ENCODE data around the gene SLC38A5. TPM values are rescaled to one million over a fixed set of nuclear protein-coding genes. Genes with fewer than 3 reads are reported as not detected.

The SLC38A5 gene
- polyA plus RNA-seq, 2 of the 4 experiments (the other 2 are of a cell fraction), result 0.32 to 0.36 TPM

DNA sequence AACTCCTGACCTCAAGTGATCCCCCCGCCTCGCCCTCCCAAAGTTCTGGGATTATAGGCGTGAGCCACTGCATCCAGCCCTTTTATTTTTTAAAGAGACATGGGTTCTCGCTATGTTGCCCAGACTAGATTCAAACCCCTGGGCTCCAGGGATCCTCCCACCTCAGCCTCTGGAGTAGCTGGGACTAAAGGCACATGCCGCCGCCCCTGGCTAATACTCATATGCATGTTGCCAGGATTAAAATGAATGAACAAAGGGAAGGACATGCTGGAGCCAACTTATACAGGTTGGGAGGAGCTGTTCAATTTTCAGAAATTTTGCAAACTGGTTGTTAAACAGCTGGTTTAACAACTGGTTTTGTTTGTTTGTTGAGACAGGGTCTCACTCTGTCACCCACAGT is 4.5 kb upstream of the SLC38A5 start (continued):
- TF ChIP-seq, protein P1, sequence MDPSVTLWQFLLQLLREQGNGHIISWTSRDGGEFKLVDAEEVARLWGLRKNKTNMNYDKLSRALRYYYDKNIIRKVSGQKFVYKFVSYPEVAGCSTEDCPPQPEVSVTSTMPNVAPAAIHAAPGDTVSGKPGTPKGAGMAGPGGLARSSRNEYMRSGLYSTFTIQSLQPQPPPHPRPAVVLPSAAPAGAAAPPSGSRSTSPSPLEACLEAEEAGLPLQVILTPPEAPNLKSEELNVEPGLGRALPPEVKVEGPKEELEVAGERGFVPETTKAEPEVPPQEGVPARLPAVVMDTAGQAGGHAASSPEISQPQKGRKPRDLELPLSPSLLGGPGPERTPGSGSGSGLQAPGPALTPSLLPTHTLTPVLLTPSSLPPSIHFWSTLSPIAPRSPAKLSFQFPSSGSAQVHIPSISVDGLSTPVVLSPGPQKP (IDR thresholded peaks at IDR 0.05; ENCODE audit: low read depth, low read length), result no peak
- no peak for TF ChIP-seq GATA3 (IDR thresholded peaks at IDR 0.05; ENCODE audit: borderline replicate concordance)
- no peak for TF ChIP-seq HOXB13 (CRISPR knock-in tag; IDR thresholded peaks at IDR 0.05; ENCODE audit: low read depth)

DNA sequence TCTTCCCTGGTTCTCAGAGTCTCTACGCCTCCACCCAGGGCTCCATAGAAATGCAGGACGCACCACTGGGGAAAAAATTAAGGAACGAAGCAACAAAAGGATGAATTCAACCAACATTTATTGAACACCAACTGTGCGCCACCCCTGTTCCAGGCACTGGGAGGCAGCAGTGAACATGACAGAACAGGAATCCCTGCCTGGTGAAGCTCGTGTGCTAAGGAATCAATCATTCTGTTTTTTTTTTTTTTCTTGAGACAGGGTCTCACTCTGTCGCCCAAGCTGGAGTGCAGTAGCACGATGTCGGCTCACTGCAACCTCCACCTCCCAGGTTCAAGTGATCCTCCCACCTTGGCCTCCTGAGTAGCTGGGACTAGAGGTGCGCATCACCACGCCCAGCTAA is 4.1 kb upstream of the SLC38A5 start:
- peak in 1 of 2 experiments; percentile 31 for DNase-seq (ENCODE audit: low read depth in 1 of 2, low spot score in 1 of 2)
- H3K9me3 ChIP-seq, result no peaks in the 10 kb centered on the region
- no peak for FAIRE-seq
- peak overlapping the region in 1 of 2 experiments; percentile 95; a peak in 1 of 6 replicates for H3K27ac ChIP-seq
- no peak overlapping the region for H3K4me3 ChIP-seq
- no peak overlapping the region; the same call in 2 of the 3 replicates for H3K4me2 ChIP-seq
- ChIA-PET POLR2A (no interaction called here), CTCF (interaction anchor here (0.5 to 2.1 kb wide), 11 partner anchors 16 to 391 kb away, joined by 3 to 7 read pairs (median 3); no protein-coding TSS in a partner anchor)
- WGBS (ENCODE audit: missing lambda C conversion rate), result 74% methylated on average over 10 of the region's 10 CpGs
- TF ChIP-seq JUNB (IDR thresholded peaks at IDR 0.05) (no peak), RAD21 (conservative IDR thresholded peaks at IDR 0.05 in 1 of 2, IDR thresholded peaks at IDR 0.05 in 1 of 2) (peak; percentile 33 to 47; a peak in 4 of 5 replicates), MAFK (IDR thresholded peaks at IDR 0.05; ENCODE audit: partially characterized antibody) (no peak), SMC3 (IDR thresholded peaks at IDR 0.05) (peak; percentile 23; the same call in 1 of the 3 replicates)
- TF ChIP-seq, protein P2, sequence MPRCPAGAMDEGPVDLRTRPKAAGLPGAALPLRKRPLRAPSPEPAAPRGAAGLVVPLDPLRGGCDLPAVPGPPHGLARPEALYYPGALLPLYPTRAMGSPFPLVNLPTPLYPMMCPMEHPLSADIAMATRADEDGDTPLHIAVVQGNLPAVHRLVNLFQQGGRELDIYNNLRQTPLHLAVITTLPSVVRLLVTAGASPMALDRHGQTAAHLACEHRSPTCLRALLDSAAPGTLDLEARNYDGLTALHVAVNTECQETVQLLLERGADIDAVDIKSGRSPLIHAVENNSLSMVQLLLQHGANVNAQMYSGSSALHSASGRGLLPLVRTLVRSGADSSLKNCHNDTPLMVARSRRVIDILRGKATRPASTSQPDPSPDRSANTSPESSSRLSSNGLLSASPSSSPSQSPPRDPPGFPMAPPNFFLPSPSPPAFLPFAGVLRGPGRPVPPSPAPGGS (IDR thresholded peaks at IDR 0.05), result no peak
- peaks cover 15% of the 10 kb centered on the region for H3K4me1 ChIP-seq
- ATAC-seq, result no peak

DNA sequence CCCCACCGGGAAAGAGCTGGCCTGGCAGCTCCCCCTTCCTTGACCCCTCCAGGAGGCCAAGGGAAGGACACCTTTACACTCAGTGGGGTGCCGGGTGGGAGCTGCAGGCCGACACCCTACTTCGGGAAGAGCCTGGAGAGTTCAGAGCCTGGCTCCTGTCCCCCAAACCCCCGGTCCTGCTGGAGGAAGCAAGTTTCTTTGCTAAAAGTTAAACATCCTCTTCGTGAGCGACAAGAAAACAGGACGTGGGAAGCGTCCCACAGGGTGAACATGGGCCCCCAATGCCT is 3.6 kb upstream of the SLC38A5 start:
- ATAC-seq (no peak), DNase-seq (ENCODE audit: low read depth in 1 of 2, low spot score in 1 of 2) (no peak), FAIRE-seq (no peak)
- no peak overlapping the region for H3K27ac ChIP-seq
- H3K4me2 ChIP-seq, result no peak overlapping the region
- CTCF ChIA-PET, result interaction anchor here (1.0 to 2.1 kb wide), 2 partner anchors 37 to 64 kb away, joined by 3 to 7 read pairs; no protein-coding TSS in a partner anchor
- POLR2A ChIA-PET, result no interaction called here
- no peak for TF ChIP-seq RFX5 (IDR thresholded peaks at IDR 0.05)
- no peak for TF ChIP-seq FOSB (CRISPR knock-in tag; IDR thresholded peaks at IDR 0.05)
- TF ChIP-seq, protein P3, sequence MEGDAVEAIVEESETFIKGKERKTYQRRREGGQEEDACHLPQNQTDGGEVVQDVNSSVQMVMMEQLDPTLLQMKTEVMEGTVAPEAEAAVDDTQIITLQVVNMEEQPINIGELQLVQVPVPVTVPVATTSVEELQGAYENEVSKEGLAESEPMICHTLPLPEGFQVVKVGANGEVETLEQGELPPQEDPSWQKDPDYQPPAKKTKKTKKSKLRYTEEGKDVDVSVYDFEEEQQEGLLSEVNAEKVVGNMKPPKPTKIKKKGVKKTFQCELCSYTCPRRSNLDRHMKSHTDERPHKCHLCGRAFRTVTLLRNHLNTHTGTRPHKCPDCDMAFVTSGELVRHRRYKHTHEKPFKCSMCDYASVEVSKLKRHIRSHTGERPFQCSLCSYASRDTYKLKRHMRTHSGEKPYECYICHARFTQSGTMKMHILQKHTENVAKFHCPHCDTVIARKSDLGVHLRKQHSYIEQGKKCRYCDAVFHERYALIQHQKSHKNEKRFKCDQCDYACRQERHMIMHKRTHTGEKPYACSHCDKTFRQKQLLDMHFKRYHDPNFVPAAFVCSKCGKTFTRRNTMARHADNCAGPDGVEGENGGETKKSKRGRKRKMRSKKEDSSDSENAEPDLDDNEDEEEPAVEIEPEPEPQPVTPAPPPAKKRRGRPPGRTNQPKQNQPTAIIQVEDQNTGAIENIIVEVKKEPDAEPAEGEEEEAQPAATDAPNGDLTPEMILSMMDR (IDR thresholded peaks at IDR 0.05), result no peak
- no peak for TF ChIP-seq EHMT2 (IDR thresholded peaks at IDR 0.05; ENCODE audit: low read depth)
- TF ChIP-seq NFE2L2 (conservative IDR thresholded peaks at IDR 0.05; ENCODE audit: low read length), result no peak
- TF ChIP-seq, protein P4, sequence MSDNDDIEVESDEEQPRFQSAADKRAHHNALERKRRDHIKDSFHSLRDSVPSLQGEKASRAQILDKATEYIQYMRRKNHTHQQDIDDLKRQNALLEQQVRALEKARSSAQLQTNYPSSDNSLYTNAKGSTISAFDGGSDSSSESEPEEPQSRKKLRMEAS (IDR thresholded peaks at IDR 0.05), result no peak
- no peak for TF ChIP-seq POLR2AphosphoS2 (conservative IDR thresholded peaks at IDR 0.05; ENCODE audit: low read length)
- no peak for TF ChIP-seq HOXB5 (CRISPR knock-in tag; IDR thresholded peaks at IDR 0.05)
- TF ChIP-seq KDM1A (IDR thresholded peaks at IDR 0.05; ENCODE audit: low read depth), result no peak
- TF ChIP-seq HOXA7 (CRISPR knock-in tag; IDR thresholded peaks at IDR 0.05), result no peak
- no peak for TF ChIP-seq NPAS2 (CRISPR knock-in tag; IDR thresholded peaks at IDR 0.05; ENCODE audit: borderline replicate concordance)
- no peak for TF ChIP-seq FOSL2 (IDR thresholded peaks at IDR 0.05)
- no peak for TF ChIP-seq FOSL2 (CRISPR knock-in tag; IDR thresholded peaks at IDR 0.05)
- no peak for TF ChIP-seq HOXB13 (CRISPR knock-in tag; IDR thresholded peaks at IDR 0.05; ENCODE audit: low read depth)
- TF ChIP-seq ESRRA (IDR thresholded peaks at IDR 0.05; ENCODE audit: borderline replicate concordance, low read length), result no peak
- no peak for TF ChIP-seq FOXS1 (CRISPR knock-in tag; IDR thresholded peaks at IDR 0.05)
- no peak for TF ChIP-seq RAD21 (conservative IDR thresholded peaks at IDR 0.05 in 1 of 2, IDR thresholded peaks at IDR 0.05 in 1 of 2)
- no peak for TF ChIP-seq CEBPB (IDR thresholded peaks at IDR 0.05)
- no peak for TF ChIP-seq ZNF302 (CRISPR knock-in tag; IDR thresholded peaks at IDR 0.05)
- no peak overlapping the region for H3K4me3 ChIP-seq
- H3K4me1 ChIP-seq, result peaks cover 15% of the 10 kb centered on the region
- H3K9me3 ChIP-seq, result no peaks in the 10 kb centered on the region
- WGBS (ENCODE audit: missing lambda C conversion rate), result 70% methylated on average over 4 of the region's 9 CpGs

All from A549 (cell line).